GM15510 (cell line): ENCODE data around the gene FKTN.

ENCODE experiments used
- POLR2A ChIP-seq: IDR thresholded peaks from 3 replicates; pipeline ENCODE4 v1.6.1; 2011; ENCODE audit warnings: borderline replicate concordance; ENCODE audit not compliant: insufficient read length; ENCODE audit errors: extremely low read depth

FKTN gene

GRCh38 chr9:105670775-105671174 is 112.8 kb downstream of the FKTN start:
- TF ChIP-seq POLR2A = no peak

- TF ChIP-seq POLR2A = no peak
Measured at GRCh38 chr9:105672711-105673234, 114.8 kb downstream of the FKTN start.

- TF ChIP-seq POLR2A = no peak
Measured at GRCh38 chr9:105673850-105674387, 116.0 kb downstream of the FKTN start.

GRCh38 chr9:105676351-105676923 is 118.5 kb downstream of the FKTN start:
- no peak for TF ChIP-seq POLR2A

- no peak for TF ChIP-seq POLR2A
Measured at GRCh38 chr9:105678163-105678562, 120.2 kb downstream of the FKTN start.

GRCh38 chr9:105678781-105679180 is 120.8 kb downstream of the FKTN start:
- TF ChIP-seq POLR2A = no peak

GRCh38 chr9:105679257-105680022 is 121.5 kb downstream of the FKTN start:
- no peak for TF ChIP-seq POLR2A

GRCh38 chr9:105681313-105681712 is 123.4 kb downstream of the FKTN start:
- TF ChIP-seq POLR2A = no peak

- TF ChIP-seq POLR2A = no peak
Measured at GRCh38 chr9:105681724-105682123, 123.8 kb downstream of the FKTN start.

GRCh38 chr9:105683688-105684275 is 125.9 kb downstream of the FKTN start:
- TF ChIP-seq POLR2A = no peak

GRCh38 chr9:105686936-105687335 is 129.0 kb downstream of the FKTN start:
- no peak for TF ChIP-seq POLR2A
